HG03469 (cell line): Measurements from ENCODE around the gene EEIG1.

Source experiments
- ATAC-seq: cut with Tn5 transposase; IDR thresholded peaks from one replicate; pipeline ENCODE4 v1.9.1; 2021; ENCODE audit warnings: mild to moderate bottlenecking, moderate library complexity, moderate number of reproducible peaks; ENCODE audit not compliant: unreplicated experiment

EEIG1 gene

GRCh38 chr9:128001779-128002298 lies 21.1 kb upstream of the EEIG1 start:
- no peak for ATAC-seq

- ATAC-seq, result no peak
Measured at GRCh38 chr9:128001151-128001778, 20.5 kb upstream of the EEIG1 start.

- no peak for ATAC-seq
Measured at GRCh38 chr9:127999461-127999860, 18.7 kb upstream of the EEIG1 start.

- no peak for ATAC-seq
Measured at GRCh38 chr9:127993721-127994120, 12.9 kb upstream of the EEIG1 start.

GRCh38 chr9:127991757-127992274 lies 11.0 kb upstream of the EEIG1 start:
- no peak for ATAC-seq

GRCh38 chr9:127991017-127991756 lies 10.4 kb upstream of the EEIG1 start:
- no peak for ATAC-seq

GRCh38 chr9:127990554-127990953 lies 9.8 kb upstream of the EEIG1 start:
- ATAC-seq, result no peak

- ATAC-seq, result no peak
Measured at GRCh38 chr9:127989094-127989493, 8.3 kb upstream of the EEIG1 start.

GRCh38 chr9:127987103-127987614 lies 6.4 kb upstream of the EEIG1 start:
- ATAC-seq, result no peak

- no peak for ATAC-seq
Measured at GRCh38 chr9:127985011-127985410, 4.2 kb upstream of the EEIG1 start.

GRCh38 chr9:127983847-127984289 lies 3.1 kb upstream of the EEIG1 start:
- ATAC-seq, result peak; percentile 27

- no peak for ATAC-seq
Measured at GRCh38 chr9:127982912-127983311, 2.1 kb upstream of the EEIG1 start.

GRCh38 chr9:127981559-127982121 lies 851 bp upstream of the EEIG1 start:
- no peak for ATAC-seq

- peak; percentile 19 for ATAC-seq
Measured at GRCh38 chr9:127980060-127980705, 606 bp downstream of the EEIG1 start.

- no peak for ATAC-seq
Measured at GRCh38 chr9:127979333-127980059, 1.3 kb downstream of the EEIG1 start.

GRCh38 chr9:127979015-127979332 lies 1.8 kb downstream of the EEIG1 start:
- ATAC-seq, result no peak

GRCh38 chr9:127977884-127978647 lies 2.7 kb downstream of the EEIG1 start:
- ATAC-seq, result no peak

GRCh38 chr9:127977009-127977883 lies 3.5 kb downstream of the EEIG1 start:
- ATAC-seq, result no peak

- no peak for ATAC-seq
Measured at GRCh38 chr9:127976498-127976897, 4.3 kb downstream of the EEIG1 start.
